GM11168 (cell line): ENCODE results near the gene CNOT6L.

Source experiments
- in situ Hi-C: fragments of 300-500 bp; cut with MboI; formaldehyde crosslinking; loops from one replicate; pipeline ENCODE4 v1.12.0; 2022; ENCODE audit warnings: low sequenced_read_pairs; ENCODE audit not compliant: unreplicated experiment

Gene CNOT6L

DNA sequence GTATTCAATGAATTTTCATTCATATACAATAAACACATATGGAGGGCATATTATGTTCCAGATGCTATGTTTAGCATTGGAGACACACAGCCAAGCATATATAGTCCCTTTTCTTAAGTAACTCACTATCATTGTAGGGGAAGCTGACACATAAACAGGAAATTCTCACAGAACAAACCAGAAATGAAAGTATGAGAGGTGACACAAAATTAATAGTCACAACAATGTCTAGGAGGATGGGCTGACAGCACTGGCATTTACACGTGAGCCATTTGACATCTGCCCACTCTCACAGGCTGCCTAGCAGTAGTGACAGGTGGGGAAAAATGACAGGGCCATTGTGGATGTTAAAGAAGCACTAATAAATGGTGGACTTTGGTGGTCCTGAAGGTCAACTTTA lies 2.6 kb upstream of the CNOT6L start:
- in situ Hi-C loops: no loop called here

- in situ Hi-C loops: no loop called here
Observed at GRCh38 chr4:77820649-77821561, 1.7 kb upstream of the CNOT6L start.

DNA sequence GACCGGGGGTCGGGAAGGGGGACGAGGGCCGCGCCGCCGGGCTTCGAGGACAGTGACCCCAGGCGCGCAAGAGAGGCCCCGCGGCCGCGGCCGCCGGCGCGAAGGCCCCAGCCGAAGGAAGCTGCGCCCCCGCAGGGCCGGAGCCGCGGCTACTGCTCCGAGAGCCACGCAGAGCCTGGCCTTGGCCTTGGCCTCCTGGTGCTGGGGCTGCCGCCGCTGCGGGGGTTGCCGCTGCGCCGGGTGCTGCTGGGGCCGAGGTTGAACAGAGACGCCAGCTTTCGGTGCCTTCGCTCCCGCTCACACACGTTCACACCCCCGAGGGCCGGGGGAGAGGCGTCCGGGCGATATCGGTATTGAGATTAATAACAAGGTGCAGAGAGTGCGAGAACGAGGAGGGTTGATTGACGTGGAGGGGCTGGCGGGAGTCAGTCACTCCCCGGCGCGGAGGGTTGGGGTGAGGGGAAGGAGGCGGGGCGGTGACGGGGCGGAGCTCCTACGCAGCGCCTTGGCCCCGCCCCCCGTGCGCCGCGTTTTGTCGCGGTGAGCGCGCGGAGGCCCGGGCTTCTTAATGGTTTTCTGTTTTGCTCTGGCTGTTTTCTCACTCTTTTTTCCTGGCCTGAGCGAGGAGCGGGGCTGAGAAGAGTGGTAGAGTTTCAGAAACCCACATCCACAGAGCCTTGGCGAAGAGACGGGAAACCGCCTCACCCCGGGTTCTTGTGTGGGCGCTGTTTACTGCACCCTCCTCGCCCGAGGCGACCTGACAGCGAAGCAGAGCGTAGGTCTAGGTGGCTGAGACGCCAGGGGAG lies 878 bp upstream of the CNOT6L start:
- in situ Hi-C loops: loop anchor here (10.0 kb wide), 1 partner anchor 75 kb away; no protein-coding TSS in a partner anchor

GRCh38 chr4:77819404-77819842 lies 255 bp upstream of the CNOT6L start:
- in situ Hi-C loops: loop anchor here (10.0 kb wide), 1 partner anchor 75 kb away; no protein-coding TSS in a partner anchor

DNA sequence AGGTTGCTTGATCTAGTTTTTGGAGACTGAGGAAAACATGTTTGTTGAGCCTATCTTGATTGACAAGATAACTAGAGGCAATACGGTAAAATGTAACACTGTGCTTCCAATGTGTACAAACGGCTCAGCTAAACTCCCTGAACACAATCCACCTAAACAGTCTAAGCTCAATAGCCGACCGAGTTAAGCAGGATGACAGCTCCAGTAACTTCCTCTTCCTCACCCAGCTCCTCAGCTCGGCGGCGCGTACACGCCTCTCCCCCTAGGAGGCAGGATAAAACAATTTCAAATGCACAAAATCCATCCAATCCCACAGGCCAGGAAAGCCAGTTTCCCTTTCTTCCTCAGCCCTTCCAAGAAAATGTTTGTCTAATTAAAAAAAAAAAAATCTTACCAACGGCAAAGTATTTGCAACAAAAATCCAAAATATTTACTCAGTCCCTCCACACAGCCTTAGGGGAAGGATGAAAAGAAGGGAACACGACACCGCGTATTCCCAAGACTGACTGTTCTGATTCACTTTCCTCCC lies 1.0 kb downstream of the CNOT6L start:
- in situ Hi-C loops: loop anchor here (10.0 kb wide), 1 partner anchor 73 kb away; no protein-coding TSS in a partner anchor

- in situ Hi-C loops: loop anchor here (10.0 kb wide), 1 partner anchor 73 kb away; no protein-coding TSS in a partner anchor
Observed at GRCh38 chr4:77817304-77818072, 1.7 kb downstream of the CNOT6L start.

DNA sequence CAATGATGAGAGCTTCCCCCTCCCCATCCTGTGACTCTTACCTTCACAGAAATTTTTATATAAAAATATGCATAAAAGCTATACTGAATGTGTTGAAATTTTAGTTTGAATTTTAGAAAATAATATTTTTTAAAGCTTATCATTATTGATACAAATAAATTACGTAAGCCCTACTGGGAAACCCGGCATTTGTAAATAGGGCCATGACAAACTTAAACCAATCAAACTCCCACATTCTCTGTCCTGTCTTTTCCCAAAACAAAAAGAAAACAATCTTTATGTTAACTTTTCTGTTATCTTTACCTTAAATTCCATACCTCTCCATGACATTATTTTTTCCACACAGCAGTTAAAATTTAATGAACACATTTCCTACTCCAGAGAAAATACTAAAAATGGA lies 2.6 kb downstream of the CNOT6L start:
- in situ Hi-C loops: loop anchor here (10.0 kb wide), 1 partner anchor 72 kb away; no protein-coding TSS in a partner anchor

DNA sequence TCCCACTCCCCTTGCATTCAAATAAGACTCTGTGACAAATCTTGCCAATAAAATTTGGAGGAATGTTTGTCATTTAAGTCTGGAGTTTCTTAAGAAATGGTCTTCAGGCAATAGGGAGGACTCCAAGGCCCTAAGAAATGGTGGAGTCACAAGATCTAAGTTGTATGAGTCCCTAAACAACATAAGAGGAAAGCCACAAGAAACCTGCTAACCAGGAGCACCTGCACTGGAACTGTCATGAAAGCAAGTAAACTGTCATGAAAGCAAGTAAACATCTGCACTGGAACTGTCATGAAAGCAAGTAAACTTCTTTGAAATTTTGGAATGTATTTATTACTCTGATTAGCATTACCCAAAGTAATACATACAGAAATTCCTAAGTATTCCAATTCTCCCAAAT lies 3.5 kb downstream of the CNOT6L start:
- in situ Hi-C loops: loop anchor here (10.0 kb wide), 1 partner anchor 71 kb away; no protein-coding TSS in a partner anchor

GRCh38 chr4:77805840-77806239 lies 13.3 kb downstream of the CNOT6L start:
- in situ Hi-C loops: no loop called here

DNA sequence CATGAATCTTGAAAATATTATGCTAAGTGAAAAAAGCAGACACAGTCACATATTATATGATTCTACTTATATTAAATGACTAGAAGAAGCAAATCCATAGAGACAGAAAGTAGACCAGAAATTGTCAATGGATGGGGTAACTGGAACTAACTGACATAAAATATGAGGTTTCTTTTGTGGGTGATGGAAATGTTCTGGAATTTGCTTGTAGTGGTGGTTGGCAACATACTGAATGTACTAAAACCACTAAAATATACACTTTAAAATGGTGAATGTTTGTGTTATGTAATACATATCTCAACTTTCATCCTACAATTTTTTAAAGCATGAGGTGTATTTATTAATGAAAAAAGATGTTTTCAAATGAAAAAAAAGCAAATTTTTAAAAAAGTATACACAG lies 14.7 kb downstream of the CNOT6L start:
- in situ Hi-C loops: no loop called here

DNA sequence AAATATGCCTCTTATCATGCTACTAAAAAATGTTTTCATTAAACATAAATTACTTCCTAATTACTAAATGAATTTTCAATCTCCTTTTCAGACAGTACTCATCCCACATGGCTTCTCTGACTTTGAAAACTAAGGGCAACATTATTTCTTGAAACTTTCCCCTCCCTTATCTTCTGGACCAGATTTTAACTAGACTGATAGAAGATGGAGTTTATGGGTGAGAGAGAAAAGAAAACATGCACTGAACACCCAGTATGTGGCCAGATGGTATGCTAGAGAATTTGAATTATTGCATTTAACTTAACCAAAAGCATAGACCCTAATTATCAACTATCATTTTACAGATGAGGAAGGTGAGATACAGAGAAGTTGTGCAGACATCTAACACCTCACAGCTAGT lies 16.8 kb downstream of the CNOT6L start:
- in situ Hi-C loops: no loop called here

DNA sequence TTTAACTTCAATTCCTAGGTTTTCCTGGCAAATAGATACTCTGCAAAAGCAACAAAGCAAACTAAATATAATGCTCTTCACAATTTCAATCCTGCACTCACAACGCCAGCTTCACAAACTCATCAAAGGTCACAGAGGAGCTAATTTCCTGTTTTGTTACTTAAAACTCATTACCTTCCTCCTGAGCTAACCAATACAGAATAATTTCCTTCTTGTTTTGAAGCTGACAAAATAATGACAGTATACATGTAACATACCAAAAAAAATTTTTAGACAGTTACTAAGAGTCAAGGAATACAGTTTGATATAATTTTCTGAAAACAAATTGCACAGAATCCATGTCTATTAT lies 17.9 kb downstream of the CNOT6L start:
- in situ Hi-C loops: no loop called here

GRCh38 chr4:77800483-77801259 lies 18.5 kb downstream of the CNOT6L start:
- in situ Hi-C loops: no loop called here

GRCh38 chr4:77800077-77800476 lies 19.1 kb downstream of the CNOT6L start:
- in situ Hi-C loops: no loop called here

DNA sequence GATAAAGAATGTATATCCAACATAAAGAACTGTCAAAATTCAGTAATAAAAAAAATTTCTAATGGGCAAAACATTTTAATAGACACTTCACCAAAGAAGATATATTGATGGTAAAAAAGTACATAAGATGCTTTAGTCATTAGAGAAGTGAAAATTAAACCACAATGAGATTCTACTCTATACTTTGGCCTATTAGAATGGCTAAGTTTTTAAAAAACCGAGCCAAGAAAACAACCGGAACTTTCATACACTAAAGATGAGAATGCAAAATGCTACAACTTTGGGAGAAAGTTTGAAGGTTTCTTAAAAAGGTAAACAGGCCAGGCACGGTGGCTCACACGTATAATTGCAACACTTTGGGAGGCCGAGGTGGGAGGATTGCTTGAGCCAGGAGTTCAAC lies 20.8 kb downstream of the CNOT6L start:
- in situ Hi-C loops: no loop called here

- in situ Hi-C loops: no loop called here
Observed at GRCh38 chr4:77797239-77797638, 21.9 kb downstream of the CNOT6L start.

- in situ Hi-C loops: no loop called here
Observed at GRCh38 chr4:77795326-77795725, 23.8 kb downstream of the CNOT6L start.

DNA sequence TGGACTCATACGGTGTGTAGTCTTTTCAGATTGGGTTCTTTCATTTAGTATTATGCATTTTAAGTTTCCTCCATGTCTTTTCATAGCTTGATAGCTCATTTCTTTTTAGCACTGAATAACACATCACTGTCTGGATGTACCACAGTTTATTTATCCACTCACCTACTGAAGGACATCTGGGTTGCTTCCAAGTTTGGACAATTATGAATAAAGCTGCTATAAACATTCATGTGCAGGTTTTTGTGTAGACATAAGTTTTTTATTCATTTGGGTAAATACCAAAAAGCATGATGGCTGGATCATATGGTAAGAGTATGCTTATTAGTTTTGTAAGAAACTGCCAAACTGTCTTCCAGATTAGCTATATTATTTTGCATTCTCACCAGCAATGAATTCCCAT lies 29.0 kb downstream of the CNOT6L start:
- in situ Hi-C loops: no loop called here

- in situ Hi-C loops: no loop called here
Observed at GRCh38 chr4:77788990-77789389, 30.2 kb downstream of the CNOT6L start.
